PFSK-1 (cell line): ENCODE results near the gene HM13.
A peak's percentile ranks its signal among the peaks of the same experiment; 100 is the strongest.

Experiments used
- FOXP2 ChIP-seq: optimal IDR thresholded peaks from 2 replicates; pipeline ENCODE3; 2011; ENCODE audit warnings: borderline replicate concordance, control low read depth, inconsistent platforms; ENCODE audit not compliant: insufficient read depth; ENCODE audit errors: extremely low read length, extremely low read depth
- POLR2AphosphoS5 ChIP-seq: IDR thresholded peaks from 2 replicates; pipeline ENCODE4 v1.6.1; 2012; ENCODE audit warnings: low read depth, mild to moderate bottlenecking, control low read depth, low read length, moderate library complexity
- SIN3A ChIP-seq: IDR thresholded peaks from 2 replicates; pipeline ENCODE4 v1.6.1; 2012; ENCODE audit warnings: mild to moderate bottlenecking, low read length, moderate library complexity, borderline replicate concordance; ENCODE audit not compliant: insufficient read depth
- TAF1 ChIP-seq: IDR thresholded peaks from 2 replicates; pipeline ENCODE4 v1.6.1; 2012; ENCODE audit warnings: low read length, control low read depth, borderline replicate concordance; ENCODE audit not compliant: insufficient read depth
- TF ChIP-seq, protein P1 (sequence below), 2 experiments: IDR thresholded peaks; 2 replicates each; pipeline versions ENCODE4 v1.6.1 to v1.8.0; 2011 to 2012; ENCODE audit warnings: low read depth in 2 of 2, low read length in 2 of 2, control low read depth in 1 of 2, inconsistent platforms in 1 of 2, mild to moderate bottlenecking in 1 of 2, moderate library complexity in 1 of 2; ENCODE audit not compliant: insufficient read depth in 1 of 2

HM13 gene

DNA sequence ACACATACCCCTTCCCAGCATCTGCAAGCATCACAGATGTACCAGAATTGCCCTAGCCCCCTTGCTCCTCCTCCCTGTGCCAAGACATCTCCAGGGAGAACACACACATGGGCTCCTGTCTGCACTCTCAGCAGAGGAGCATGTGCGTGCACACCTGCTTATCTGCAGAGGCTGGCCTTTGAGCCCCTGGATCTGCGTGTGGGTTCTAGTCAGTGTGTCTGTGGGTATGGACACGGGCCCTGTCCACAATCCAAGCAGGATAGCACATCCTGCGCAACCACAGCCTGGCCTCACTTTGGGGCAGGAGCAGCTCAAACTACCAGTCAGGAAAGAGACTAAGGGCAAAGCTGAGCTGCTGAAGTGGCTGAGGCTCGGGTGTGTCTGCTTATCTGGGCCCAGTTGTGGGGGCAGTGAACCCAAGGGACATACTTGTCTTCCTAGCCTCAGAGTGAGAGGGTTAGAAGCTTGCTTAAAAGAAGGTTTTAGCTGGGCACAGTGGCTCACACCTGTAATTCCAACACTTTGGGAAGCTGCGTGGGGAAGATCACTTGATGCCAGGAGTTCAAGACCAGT, 41.0 kb downstream of the HM13 start:
- no peak for TF ChIP-seq FOXP2
- TF ChIP-seq, protein P1, sequence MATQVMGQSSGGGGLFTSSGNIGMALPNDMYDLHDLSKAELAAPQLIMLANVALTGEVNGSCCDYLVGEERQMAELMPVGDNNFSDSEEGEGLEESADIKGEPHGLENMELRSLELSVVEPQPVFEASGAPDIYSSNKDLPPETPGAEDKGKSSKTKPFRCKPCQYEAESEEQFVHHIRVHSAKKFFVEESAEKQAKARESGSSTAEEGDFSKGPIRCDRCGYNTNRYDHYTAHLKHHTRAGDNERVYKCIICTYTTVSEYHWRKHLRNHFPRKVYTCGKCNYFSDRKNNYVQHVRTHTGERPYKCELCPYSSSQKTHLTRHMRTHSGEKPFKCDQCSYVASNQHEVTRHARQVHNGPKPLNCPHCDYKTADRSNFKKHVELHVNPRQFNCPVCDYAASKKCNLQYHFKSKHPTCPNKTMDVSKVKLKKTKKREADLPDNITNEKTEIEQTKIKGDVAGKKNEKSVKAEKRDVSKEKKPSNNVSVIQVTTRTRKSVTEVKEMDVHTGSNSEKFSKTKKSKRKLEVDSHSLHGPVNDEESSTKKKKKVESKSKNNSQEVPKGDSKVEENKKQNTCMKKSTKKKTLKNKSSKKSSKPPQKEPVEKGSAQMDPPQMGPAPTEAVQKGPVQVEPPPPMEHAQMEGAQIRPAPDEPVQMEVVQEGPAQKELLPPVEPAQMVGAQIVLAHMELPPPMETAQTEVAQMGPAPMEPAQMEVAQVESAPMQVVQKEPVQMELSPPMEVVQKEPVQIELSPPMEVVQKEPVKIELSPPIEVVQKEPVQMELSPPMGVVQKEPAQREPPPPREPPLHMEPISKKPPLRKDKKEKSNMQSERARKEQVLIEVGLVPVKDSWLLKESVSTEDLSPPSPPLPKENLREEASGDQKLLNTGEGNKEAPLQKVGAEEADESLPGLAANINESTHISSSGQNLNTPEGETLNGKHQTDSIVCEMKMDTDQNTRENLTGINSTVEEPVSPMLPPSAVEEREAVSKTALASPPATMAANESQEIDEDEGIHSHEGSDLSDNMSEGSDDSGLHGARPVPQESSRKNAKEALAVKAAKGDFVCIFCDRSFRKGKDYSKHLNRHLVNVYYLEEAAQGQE (IDR thresholded peaks at IDR 0.05; ENCODE audit: insufficient read depth in 1 of 2, low read depth in 2 of 2, low read length in 2 of 2) = no peak
- no peak for TF ChIP-seq SIN3A
- TF ChIP-seq TAF1 = no peak
- no peak; the same call in 1 of the 2 replicates for TF ChIP-seq POLR2AphosphoS5

DNA sequence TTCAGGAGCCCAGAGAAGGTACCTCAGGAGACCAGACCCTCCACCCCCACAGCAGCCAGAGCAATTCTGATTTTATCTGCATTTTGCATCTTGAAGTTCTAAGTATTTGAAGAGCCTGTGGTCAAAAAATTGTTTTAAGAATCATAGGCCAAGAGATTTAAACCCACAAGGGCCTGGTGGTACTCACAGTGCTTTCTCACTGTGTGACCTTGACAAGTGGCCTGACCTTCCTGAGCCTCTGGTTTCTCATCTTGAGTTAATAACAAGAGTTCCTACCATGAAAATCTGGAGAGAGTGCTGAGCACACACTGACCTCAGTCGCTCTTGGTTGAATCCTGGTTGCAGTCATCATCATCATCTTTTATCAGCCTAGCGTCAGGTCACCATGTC, 45.5 kb downstream of the HM13 start:
- TF ChIP-seq POLR2AphosphoS5 (no peak), SIN3A (no peak), TAF1 (no peak), FOXP2 (no peak)
- TF ChIP-seq, protein P1 (IDR thresholded peaks at IDR 0.05; ENCODE audit: insufficient read depth in 1 of 2, low read depth in 2 of 2, low read length in 2 of 2) = no peak

DNA sequence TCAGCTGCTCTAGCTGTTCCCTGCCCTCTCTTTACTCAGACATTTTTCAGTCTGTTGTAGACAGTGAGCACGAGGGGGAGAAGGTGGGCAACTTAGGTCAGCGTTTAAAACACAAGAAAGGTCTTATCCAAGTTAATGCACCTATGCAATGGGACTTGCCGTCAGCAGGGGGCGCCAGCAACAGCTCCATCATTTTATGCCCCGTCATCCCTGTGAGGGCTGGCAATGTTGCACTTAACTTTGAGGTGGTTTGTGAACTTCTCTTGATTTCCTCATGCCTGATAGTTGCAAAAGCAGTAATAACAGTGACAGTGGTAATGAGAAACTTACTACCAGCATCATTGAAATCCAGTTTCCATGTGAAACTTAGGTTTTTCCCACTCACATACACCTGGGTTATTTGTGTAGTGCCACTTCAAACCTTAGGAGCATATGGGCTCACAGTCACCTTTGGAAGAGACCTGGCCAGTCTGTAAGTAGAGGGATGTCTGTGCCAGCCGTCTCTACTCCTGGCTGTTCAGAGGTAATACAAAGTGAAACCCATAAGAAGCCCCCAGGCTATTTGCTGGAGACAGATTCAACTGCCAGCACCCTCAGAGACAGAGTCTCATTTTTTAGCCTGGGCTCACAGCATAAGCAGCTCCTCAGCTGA, 46.0 kb downstream of the HM13 start:
- TF ChIP-seq TAF1 (no peak), POLR2AphosphoS5 (no peak), FOXP2 (no peak)
- TF ChIP-seq, protein P1 (IDR thresholded peaks at IDR 0.05; ENCODE audit: insufficient read depth in 1 of 2, low read depth in 2 of 2, low read length in 2 of 2) = no peak

DNA sequence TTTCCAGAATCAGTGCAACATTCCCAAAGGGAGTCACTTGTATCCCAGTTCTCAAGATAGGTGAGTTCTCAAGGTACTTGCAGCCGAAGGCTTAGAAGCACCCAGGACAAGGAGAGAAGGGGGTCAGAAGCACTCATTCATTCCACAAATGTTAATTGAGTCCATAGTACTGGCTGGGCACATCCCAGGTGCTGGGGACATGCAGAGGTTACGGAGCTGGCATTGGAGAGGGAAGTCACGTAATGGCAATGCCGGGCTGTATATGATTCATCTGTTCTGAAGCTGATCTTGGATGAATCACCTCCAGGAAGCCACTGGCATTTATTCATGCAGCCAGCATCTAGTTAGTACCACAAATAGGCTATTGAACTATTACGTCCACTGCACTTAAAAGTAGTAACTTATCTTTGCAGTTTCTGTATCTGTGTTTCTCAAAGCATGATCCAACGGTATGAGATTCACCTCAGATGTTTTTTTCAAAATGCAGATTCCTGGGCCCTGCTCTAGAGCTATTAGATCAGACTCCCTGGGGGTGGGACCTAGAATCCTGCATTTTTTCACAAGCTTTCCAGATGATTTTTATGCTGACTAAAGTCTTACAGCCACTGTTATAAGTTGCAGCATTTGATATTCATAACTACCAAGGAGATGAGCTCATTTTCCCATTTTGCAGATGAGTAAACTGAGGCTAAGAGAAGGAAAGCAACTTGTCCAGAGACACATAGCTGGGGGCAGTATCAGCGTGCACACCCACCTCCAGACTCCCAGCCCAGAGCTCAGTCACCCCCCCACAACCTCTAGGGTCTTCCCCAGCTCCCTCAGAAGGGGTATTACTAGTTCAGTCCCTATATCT, 46.7 kb downstream of the HM13 start:
- TF ChIP-seq FOXP2 (no peak), POLR2AphosphoS5 (peak; percentile 18), TAF1 (no peak), SIN3A (no peak)
- TF ChIP-seq, protein P1 (IDR thresholded peaks at IDR 0.05; ENCODE audit: insufficient read depth in 1 of 2, low read depth in 2 of 2, low read length in 2 of 2) = no peak
